GM12878 (cell line): ENCODE measurements around the gene MYO1E. TPM values are rescaled to one million over a fixed set of nuclear protein-coding genes. Genes with fewer than 3 reads are reported as not detected.

Experiments
- ATAC-seq: fragments of 200-7000 bp; cut with Tn5 transposase; 3 replicates; pipeline ENCODE4 v1.9.1; 2020; ENCODE audit warnings: mild to moderate bottlenecking, moderate library complexity
- BruUV-seq: library from RNA; stranded (reverse); fragments of 400-500 nt; replicated peaks from 2 replicates; lab custom pipeline; 2021; lab: Mats Ljungman, UMichigan
- CTCF ChIA-PET: fragments of 300-600 bp; sonication (Branson Sonifier 250); formaldehyde crosslinking; extraction: SDS; loops from one replicate; lab custom pipeline; 2021; ENCODE audit warnings: inconsistent platforms; lab: Yijun Ruan, JAX
- POLR2A ChIA-PET: fragments of 350-600 bp; formaldehyde crosslinking; extraction: SDS; loops from one replicate; lab custom pipeline; 2021; ENCODE audit warnings: inconsistent platforms; lab: Charles Lee
- RAD21 ChIA-PET: fragments of 300-600 bp; sonication (Branson Sonifier 250); formaldehyde crosslinking; loops from one replicate; lab custom pipeline; 2023; ENCODE audit warnings: antibody characterized with exemption; ENCODE audit not compliant: unreplicated experiment; lab: Charles Lee
- SMC1A ChIA-PET: fragments of 300-600 bp; sonication (Branson Sonifier 250); formaldehyde crosslinking; loops from one replicate; lab custom pipeline; 2023; ENCODE audit not compliant: unreplicated experiment, uncharacterized antibody; lab: Charles Lee
- DNase-seq: peaks from one replicate; pipeline ENCODE4 v3.0.0-alpha.2; 2011; ENCODE audit warnings: low read depth, low spot score
- FAIRE-seq: peaks from 3 replicates; lab custom pipeline; 2011; peaks lifted over from hg19 to GRCh38; lab: Jason Lieb, UNC
- H2AFZ ChIP-seq: 2 replicates; pipeline ENCODE4 v1.6.0; 2011; ENCODE audit warnings: low read depth, low read length, control low read depth; ENCODE audit not compliant: control insufficient read depth
- H3K27ac ChIP-seq: 2 replicates; pipeline ENCODE4 v1.5.1; 2011; ENCODE audit warnings: control low read depth; ENCODE audit not compliant: control insufficient read depth, insufficient read depth
- H3K27me3 ChIP-seq, 2 experiments: replicated peaks in 1 of 2; 2 replicates each; pipeline versions ENCODE4 v1.6.0 to v1.6.1; 2011; ENCODE audit warnings: low read length in 1 of 2; ENCODE audit not compliant: control insufficient read depth in 2 of 2, insufficient read depth in 2 of 2
- H3K36me3 ChIP-seq, 2 experiments: 2 replicates each; pipeline ENCODE4 v1.5.1; 2011; ENCODE audit warnings: low read length in 1 of 2; ENCODE audit not compliant: control insufficient read depth in 2 of 2, insufficient read depth in 2 of 2
- H3K4me1 ChIP-seq: 2 replicates; pipeline ENCODE4 v1.6.1; 2011; ENCODE audit warnings: mild to moderate bottlenecking, low read length, moderate library complexity, mixed read lengths; ENCODE audit not compliant: control insufficient read depth, insufficient read depth
- H3K4me2 ChIP-seq: 2 replicates; pipeline ENCODE4 v1.6.0; 2011; ENCODE audit warnings: control low read depth; ENCODE audit not compliant: control insufficient read depth, insufficient read depth
- H3K4me3 ChIP-seq: fragments of 200-600 bp; sonication (generic); 2 replicates; pipeline ENCODE4 v1.5.1; 2016
- H3K79me2 ChIP-seq: 2 replicates; pipeline ENCODE4 v1.6.0; 2011; ENCODE audit warnings: low read length; ENCODE audit not compliant: control insufficient read depth, insufficient read depth
- H3K9ac ChIP-seq: 2 replicates; pipeline ENCODE4 v1.8.0; 2011; ENCODE audit warnings: low read length, control low read depth, mixed read lengths; ENCODE audit not compliant: control insufficient read depth, insufficient read depth
- H3K9me3 ChIP-seq: replicated peaks from 3 replicates; pipeline ENCODE4 v1.5.1; 2011; ENCODE audit warnings: mild to moderate bottlenecking, low read length; ENCODE audit not compliant: control insufficient read depth, insufficient read depth
- H4K20me1 ChIP-seq: 2 replicates; pipeline ENCODE4 v1.6.0; 2011; ENCODE audit not compliant: control insufficient read depth, insufficient read depth
- ATF3 ChIP-seq: IDR thresholded peaks from 2 replicates; pipeline ENCODE4 v1.6.1; 2011; ENCODE audit warnings: low read depth, mild to moderate bottlenecking, low read length, moderate library complexity, borderline replicate concordance; ENCODE audit errors: extremely low read depth
- CBX3 ChIP-seq: fragments of 200-600 bp; sonication (generic); IDR thresholded peaks from 2 replicates; pipeline ENCODE4 v1.6.1; 2016; ENCODE audit warnings: low read depth, borderline replicate concordance
- MEF2A ChIP-seq: IDR thresholded peaks from 2 replicates; pipeline ENCODE4 v1.6.1; 2011; ENCODE audit warnings: low read depth, mild to moderate bottlenecking, low read length, moderate library complexity; ENCODE audit not compliant: insufficient read depth
- MYB ChIP-seq: fragments of 150-350 bp; IDR thresholded peaks from 2 replicates; pipeline ENCODE4 v1.6.1; 2014; ENCODE audit warnings: mild to moderate bottlenecking, low read depth, low read length, borderline replicate concordance
- NBN ChIP-seq: fragments of 450-650 bp; IDR thresholded peaks from 2 replicates; pipeline ENCODE4 v1.6.1; 2016
- RAD21 ChIP-seq: IDR thresholded peaks from 2 replicates; pipeline ENCODE4 v1.6.1; 2011; ENCODE audit warnings: mild to moderate bottlenecking, low read depth, low read length, moderate library complexity; ENCODE audit not compliant: insufficient read depth
- SIX5 ChIP-seq: IDR thresholded peaks from 2 replicates; pipeline ENCODE4 v1.6.1; 2011; ENCODE audit warnings: mild to moderate bottlenecking, low read depth, low read length, moderate library complexity; ENCODE audit not compliant: severe bottlenecking
- SRF ChIP-seq, 2 experiments: IDR thresholded peaks; 2 replicates each; pipeline ENCODE4 v1.6.1; 2011; ENCODE audit warnings: low read depth in 2 of 2, low read length in 2 of 2, mild to moderate bottlenecking in 1 of 2, moderate library complexity in 1 of 2
- SUPT20H ChIP-seq: IDR thresholded peaks from 2 replicates; pipeline ENCODE4 v1.6.1; 2011; ENCODE audit warnings: low read depth, mild to moderate bottlenecking, low read length, moderate library complexity, borderline replicate concordance; ENCODE audit not compliant: control insufficient read depth
- TCF3 ChIP-seq: IDR thresholded peaks from 2 replicates; pipeline ENCODE4 v1.6.1; 2012; ENCODE audit warnings: low read depth, mild to moderate bottlenecking, low read length, borderline replicate concordance; ENCODE audit not compliant: insufficient read depth
- YBX1 ChIP-seq: fragments of 450-650 bp; IDR thresholded peaks from 2 replicates; pipeline ENCODE4 v1.6.1; 2016; ENCODE audit warnings: antibody characterized with exemption
- ZNF274 ChIP-seq: IDR thresholded peaks from one replicate; pipeline ENCODE4 v1.8.0; 2011; ENCODE audit not compliant: insufficient read length, insufficient read depth
- ZNF622 ChIP-seq: fragments of 450-650 bp; IDR thresholded peaks from 2 replicates; pipeline ENCODE4 v1.6.1; 2017; ENCODE audit warnings: mild to moderate bottlenecking, inconsistent platforms
- WGBS: methylation state at CpG from one replicate; pipeline ENCODE4 v1.1.6; 2016; ENCODE audit warnings: low lambda C conversion rate; ENCODE audit not compliant: insufficient replicate concordance, insufficient coverage; ENCODE audit errors: missing lambda C conversion rate; 5-methylcytosine and 5-hydroxymethylcytosine counted together
- in situ Hi-C: fragments of 300-500 bp; cut with MboI; formaldehyde crosslinking; loops from 9 replicates; pipeline ENCODE4 v1.14.3; 2018; ENCODE audit warnings: mixed read lengths
- intact Hi-C: fragments of 100-400 bp; cut with micrococcal nuclease; formaldehyde crosslinking; loops from one replicate; pipeline ENCODE4 v1.14.2; 2022; ENCODE audit not compliant: unreplicated experiment
- polyA plus RNA-seq, 11 experiments: library from polyadenylated mRNA; depleted of rRNA in 4 of 11; unstranded in 6 of 11; stranded (reverse) in 5 of 11; fragments of >200 nt; fragmentation: Nextera tagmentation in 4 of 11; fragmentation: Illumina TruSeq in 1 of 11; extraction: Ambion mirVana in 4 of 11; extraction: Trizol in 1 of 11; gene quantifications; 1 replicate in 1 of 11; 2 replicates in 10 of 11; pipeline versions ENCODE4 v1.2.1 to v1.2.3, GENCODE V29; 2011 to 2016; ENCODE audit warnings: inconsistent platforms in 2 of 11, missing spikeins in 2 of 11, low read depth in 1 of 11
- total RNA-seq, 4 experiments: library from RNA; depleted of rRNA in 3 of 4; stranded (reverse); fragments of >200 nt in 3 of 4; fragmentation: Illumina TruSeq in 1 of 4; extraction: Trizol in 1 of 4; gene quantifications; 2 replicates each; pipeline versions ENCODE4 v1.2.1 to v1.2.3, GENCODE V29; 2013 to 2021
- TF ChIP-seq, protein P1 (sequence below): IDR thresholded peaks from 2 replicates; pipeline ENCODE4 v1.6.1; 2011; ENCODE audit warnings: low read depth, low read length, improper control_type of control experiment, borderline replicate concordance
- TF ChIP-seq, protein P2 (sequence below): fragments of 450-650 bp; IDR thresholded peaks from 2 replicates; pipeline ENCODE4 v1.6.1; 2016; ENCODE audit warnings: mild to moderate bottlenecking

The MYO1E gene
- total and polyA plus RNA-seq, 10 of the 15 experiments (the other 5 are each of a cell fraction or from before 2014, with no cell fraction given): 10.3 to 266 (median 64.9) TPM

- WGBS: 81% methylated on average over 2 of the region's 2 CpGs
- RAD21 ChIA-PET: no interaction called here
- Histone ChIP-seq H3K79me2 (no peaks in the 10 kb centered on the region), H3K4me1 (no peaks in the 10 kb centered on the region), H2AFZ (no peak overlapping the region), H3K27me3 (no peaks in the 10 kb centered on the region), H3K4me2 (no peak overlapping the region), H3K36me3 (peaks cover 11 to 50% of the 10 kb centered on the region in 2 experiments), H4K20me1 (no peaks in the 10 kb centered on the region), H3K9me3 (peaks cover 8% of the 10 kb centered on the region; the same call in 2 of the 3 replicates), H3K4me3 (no peak overlapping the region), H3K27ac (no peak overlapping the region), H3K9ac (no peak overlapping the region)
- TF ChIP-seq, protein P1, sequence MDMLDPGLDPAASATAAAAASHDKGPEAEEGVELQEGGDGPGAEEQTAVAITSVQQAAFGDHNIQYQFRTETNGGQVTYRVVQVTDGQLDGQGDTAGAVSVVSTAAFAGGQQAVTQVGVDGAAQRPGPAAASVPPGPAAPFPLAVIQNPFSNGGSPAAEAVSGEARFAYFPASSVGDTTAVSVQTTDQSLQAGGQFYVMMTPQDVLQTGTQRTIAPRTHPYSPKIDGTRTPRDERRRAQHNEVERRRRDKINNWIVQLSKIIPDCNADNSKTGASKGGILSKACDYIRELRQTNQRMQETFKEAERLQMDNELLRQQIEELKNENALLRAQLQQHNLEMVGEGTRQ: no peak
- TF ChIP-seq YBX1: no peak
- TF ChIP-seq SRF (IDR thresholded peaks at IDR 0.05; ENCODE audit: low read depth in 2 of 2, low read length in 2 of 2): no peak
- TF ChIP-seq MYB: no peak
- TF ChIP-seq SIX5: no peak
- FAIRE-seq (no peak), ATAC-seq (no peak), DNase-seq (no peak)
- TSS peak; percentile 5 for BruUV-seq
- in situ Hi-C loops: no loop called here
- intact Hi-C loops: no loop called here
- SMC1A ChIA-PET: interaction anchor here (0.9 to 1.7 kb wide), 2 partner anchors 198 to 329 kb away, joined by 3 to 4 read pairs; no protein-coding TSS in a partner anchor
- CTCF ChIA-PET: no interaction called here
- POLR2A ChIA-PET: no interaction called here
Measured at GRCh38 chr15:59185725-59186124, 186.9 kb downstream of the MYO1E start.

- no TSS peak for BruUV-seq
- RAD21 ChIA-PET: no interaction called here
- Histone ChIP-seq H3K9ac (no peak overlapping the region), H3K27me3 (no peaks in the 10 kb centered on the region), H3K9me3 (peaks cover 8% of the 10 kb centered on the region; the same call in 2 of the 3 replicates), H3K27ac (no peak overlapping the region), H2AFZ (no peak overlapping the region), H4K20me1 (no peaks in the 10 kb centered on the region), H3K36me3 (peaks cover 13 to 51% of the 10 kb centered on the region in 2 experiments), H3K4me2 (no peak overlapping the region), H3K4me3 (no peak overlapping the region), H3K79me2 (no peaks in the 10 kb centered on the region), H3K4me1 (no peaks in the 10 kb centered on the region; the same call in 1 of the 2 replicates)
- in situ Hi-C loops (no loop called here), intact Hi-C loops (no loop called here)
- POLR2A ChIA-PET: no interaction called here
- WGBS: 100% methylated on average over 5 of the region's 5 CpGs
- DNase-seq (no peak), FAIRE-seq (no peak), ATAC-seq (no peak)
- CTCF ChIA-PET: interaction anchor here (1.4 kb wide), 1 partner anchor 74 kb away, joined by 3 read pairs; no protein-coding TSS in a partner anchor
- SMC1A ChIA-PET: no interaction called here
- TF ChIP-seq ZNF622 (no peak), TCF3 (no peak), ATF3 (no peak), NBN (no peak), SRF (IDR thresholded peaks at IDR 0.05; ENCODE audit: low read depth in 2 of 2, low read length in 2 of 2) (no peak), MEF2A (no peak), RAD21 (no peak), ZNF274 (no peak), SUPT20H (no peak), CBX3 (no peak)
- TF ChIP-seq, protein P2, sequence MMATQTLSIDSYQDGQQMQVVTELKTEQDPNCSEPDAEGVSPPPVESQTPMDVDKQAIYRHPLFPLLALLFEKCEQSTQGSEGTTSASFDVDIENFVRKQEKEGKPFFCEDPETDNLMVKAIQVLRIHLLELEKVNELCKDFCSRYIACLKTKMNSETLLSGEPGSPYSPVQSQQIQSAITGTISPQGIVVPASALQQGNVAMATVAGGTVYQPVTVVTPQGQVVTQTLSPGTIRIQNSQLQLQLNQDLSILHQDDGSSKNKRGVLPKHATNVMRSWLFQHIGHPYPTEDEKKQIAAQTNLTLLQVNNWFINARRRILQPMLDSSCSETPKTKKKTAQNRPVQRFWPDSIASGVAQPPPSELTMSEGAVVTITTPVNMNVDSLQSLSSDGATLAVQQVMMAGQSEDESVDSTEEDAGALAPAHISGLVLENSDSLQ: no peak
Measured at GRCh38 chr15:59180945-59181600, 191.6 kb downstream of the MYO1E start.
